ENCODE results near the gene RBFOX2.
"Not testable (repeated sequence)": the region's sequence is repeated elsewhere in the genome, so short reads cannot be mapped to it uniquely, and the experiment has no call there.

Gene RBFOX2

GRCh38 chr22:36026741-36027140 lies 1.9 kb downstream of the RBFOX2 start:
- no peak overlapping the region for H3K4me3 ChIP-seq (ENCODE audit: low read length)
- no peak overlapping the region for H3K4me2 ChIP-seq (ENCODE audit: low read length)
- H3K27ac ChIP-seq (ENCODE audit: low read length) = no peak overlapping the region
- H3K9me3 ChIP-seq (ENCODE audit: insufficient read depth, low read length) = no peaks in the 10 kb centered on the region
- no peaks in the 10 kb centered on the region for H3K36me3 ChIP-seq (replicated peaks; ENCODE audit: low read depth, low read length)
- no peak overlapping the region for H2AFZ ChIP-seq (ENCODE audit: low read depth, low read length)
- H3K27me3 ChIP-seq (ENCODE audit: low read depth, low read length) = peaks cover 57% of the 10 kb centered on the region
- no peaks in the 10 kb centered on the region for H3K79me2 ChIP-seq (ENCODE audit: low read length)
- H3K4me1 ChIP-seq (ENCODE audit: low read length) = no peaks in the 10 kb centered on the region
- TF ChIP-seq CTCF (IDR thresholded peaks at IDR 0.05; ENCODE audit: low read depth, low read length) (no peak), EZH2phosphoT487 (IDR thresholded peaks at IDR 0.05; ENCODE audit: low read depth) (no peak)
- no peak overlapping the region for H3K9ac ChIP-seq (ENCODE audit: low read length)
- H4K20me1 ChIP-seq (ENCODE audit: insufficient read depth, low read length) = no peaks in the 10 kb centered on the region

- no peaks in the 10 kb centered on the region for H3K9me3 ChIP-seq (ENCODE audit: insufficient read depth, low read length)
- H2AFZ ChIP-seq (ENCODE audit: low read depth, low read length) = no peak overlapping the region
- H3K4me3 ChIP-seq (ENCODE audit: low read length) = no peak overlapping the region
- H3K4me2 ChIP-seq (ENCODE audit: low read length) = no peak overlapping the region
- no peak overlapping the region for H3K9ac ChIP-seq (ENCODE audit: low read length)
- H3K4me1 ChIP-seq (ENCODE audit: low read length) = peaks cover 5% of the 10 kb centered on the region
- H3K27ac ChIP-seq (ENCODE audit: low read length) = no peak overlapping the region
- no peaks in the 10 kb centered on the region for H3K79me2 ChIP-seq (ENCODE audit: low read length)
- peaks cover 6% of the 10 kb centered on the region for H4K20me1 ChIP-seq (ENCODE audit: insufficient read depth, low read length)
- no peak for TF ChIP-seq CTCF (IDR thresholded peaks at IDR 0.05; ENCODE audit: low read depth, low read length)
- no peak for TF ChIP-seq EZH2phosphoT487 (IDR thresholded peaks at IDR 0.05; ENCODE audit: low read depth)
- no peaks in the 10 kb centered on the region for H3K36me3 ChIP-seq (replicated peaks; ENCODE audit: low read depth, low read length)
- peaks cover 58% of the 10 kb centered on the region for H3K27me3 ChIP-seq (ENCODE audit: low read depth, low read length)
Observed at GRCh38 chr22:36022697-36023096, 5.9 kb downstream of the RBFOX2 start.

- H3K4me3 ChIP-seq (ENCODE audit: low read length) = no peak overlapping the region
- no peaks in the 10 kb centered on the region for H3K36me3 ChIP-seq (replicated peaks; ENCODE audit: low read depth, low read length)
- peaks cover 9% of the 10 kb centered on the region for H3K4me1 ChIP-seq (ENCODE audit: low read length)
- no peaks in the 10 kb centered on the region for H3K9me3 ChIP-seq (ENCODE audit: insufficient read depth, low read length)
- TF ChIP-seq EZH2phosphoT487 (IDR thresholded peaks at IDR 0.05; ENCODE audit: low read depth) (no peak), CTCF (IDR thresholded peaks at IDR 0.05; ENCODE audit: low read depth, low read length) (no peak)
- no peak overlapping the region for H3K4me2 ChIP-seq (ENCODE audit: low read length)
- H3K79me2 ChIP-seq (ENCODE audit: low read length) = no peaks in the 10 kb centered on the region
- no peak overlapping the region for H3K27ac ChIP-seq (ENCODE audit: low read length)
- no peak overlapping the region for H2AFZ ChIP-seq (ENCODE audit: low read depth, low read length)
- H3K27me3 ChIP-seq (ENCODE audit: low read depth, low read length) = peaks cover 53% of the 10 kb centered on the region
- H4K20me1 ChIP-seq (ENCODE audit: insufficient read depth, low read length) = peaks cover 6% of the 10 kb centered on the region
- no peak overlapping the region for H3K9ac ChIP-seq (ENCODE audit: low read length)
Observed at GRCh38 chr22:36022162-36022561, 6.5 kb downstream of the RBFOX2 start.

GRCh38 chr22:36021606-36022153 lies 6.9 kb downstream of the RBFOX2 start:
- H3K27ac ChIP-seq (ENCODE audit: low read length) = no peak overlapping the region

GRCh38 chr22:36020865-36021264 lies 7.8 kb downstream of the RBFOX2 start:
- H4K20me1 ChIP-seq (ENCODE audit: insufficient read depth, low read length); H3K4me1 ChIP-seq (ENCODE audit: low read length); H3K9ac ChIP-seq (ENCODE audit: low read length); H3K4me3 ChIP-seq (ENCODE audit: low read length); H3K79me2 ChIP-seq (ENCODE audit: low read length); H2AFZ ChIP-seq (ENCODE audit: low read depth, low read length); H3K9me3 ChIP-seq (ENCODE audit: insufficient read depth, low read length); H3K4me2 ChIP-seq (ENCODE audit: low read length); H3K27ac ChIP-seq (ENCODE audit: low read length); H3K36me3 ChIP-seq (replicated peaks; ENCODE audit: low read depth, low read length): not testable (repeated sequence)
- peaks cover 56% of the 10 kb centered on the region for H3K27me3 ChIP-seq (ENCODE audit: low read depth, low read length)

More at GRCh38 chr22:36021606-36022153, 6.9 kb downstream of the RBFOX2 start:
- Histone ChIP-seq H3K79me2 (ENCODE audit: low read length) (no peaks in the 10 kb centered on the region), H2AFZ (ENCODE audit: low read depth, low read length) (no peak overlapping the region), H3K4me2 (ENCODE audit: low read length) (no peak overlapping the region), H3K27me3 (ENCODE audit: low read depth, low read length) (peaks cover 52% of the 10 kb centered on the region), H3K4me3 (ENCODE audit: low read length) (no peak overlapping the region), H3K9ac (ENCODE audit: low read length) (no peak overlapping the region), H3K36me3 (replicated peaks; ENCODE audit: low read depth, low read length) (no peaks in the 10 kb centered on the region), H3K9me3 (ENCODE audit: insufficient read depth, low read length) (no peaks in the 10 kb centered on the region), H4K20me1 (ENCODE audit: insufficient read depth, low read length) (peaks cover 6% of the 10 kb centered on the region), H3K4me1 (ENCODE audit: low read length) (peaks cover 9% of the 10 kb centered on the region)
- no peak for TF ChIP-seq CTCF (IDR thresholded peaks at IDR 0.05; ENCODE audit: low read depth, low read length)
- no peak for TF ChIP-seq EZH2phosphoT487 (IDR thresholded peaks at IDR 0.05; ENCODE audit: low read depth)

All from OCI-LY3 (cell line).